Left ventricle myocardium superior (tissue), 1 donor: ENCODE measurements around the gene GPR146. TPM values are rescaled to one million over a fixed set of nuclear protein-coding genes. Genes with fewer than 3 reads are reported as not detected.

Experiments
- ATAC-seq: fragments of 200-7000 bp; cut with Tn5 transposase; one replicate; pipeline ENCODE4 v1.9.1; 2020; ENCODE audit warnings: mild to moderate bottlenecking, moderate library complexity
- DNase-seq: peaks from one replicate; pipeline ENCODE4 v3.0.0-alpha.2; 2020
- intact Hi-C: fragments of 100-400 bp; cut with micrococcal nuclease; formaldehyde crosslinking; loops from one replicate; pipeline ENCODE4 v1.11.0; 2022
- total RNA-seq: library from RNA; stranded (reverse); fragmentation: NEBNext Ultra II Directional; extraction: Animal tissue kit (Norgen Biotek cat#: 25700); gene quantifications from one replicate; pipeline ENCODE4 v1.2.1, GENCODE V29; 2021
- donor health status: DM: no; HTN: yes; CAD: no; lungs with severe emphysema.

The GPR146 gene
- total RNA-seq, 1 donor from 2014 or later = 41.5 TPM

- DNase-seq (peak; percentile 70), ATAC-seq (peak; percentile 49)
- intact Hi-C loops = no loop called here
Measured at GRCh38 chr7:1054438-1054837, 10.1 kb downstream of the GPR146 start.

GRCh38 chr7:1054861-1055450 is 10.6 kb downstream of the GPR146 start:
- ATAC-seq = peak; percentile 75
- peak; percentile 93 for DNase-seq
- intact Hi-C loops = no loop called here

GRCh38 chr7:1055491-1055955 is 11.2 kb downstream of the GPR146 start:
- DNase-seq = no peak
- intact Hi-C loops = no loop called here
- peak; percentile 2 for ATAC-seq

GRCh38 chr7:1055956-1056784 is 11.8 kb downstream of the GPR146 start:
- DNase-seq = peak; percentile 74
- intact Hi-C loops = no loop called here
- peak; percentile 53 for ATAC-seq

- no peak for DNase-seq
- ATAC-seq = no peak
- intact Hi-C loops = no loop called here
Measured at GRCh38 chr7:1056785-1057410, 12.6 kb downstream of the GPR146 start.

- ATAC-seq (no peak), DNase-seq (peak; percentile 29)
- intact Hi-C loops = no loop called here
Measured at GRCh38 chr7:1057416-1058291, 13.3 kb downstream of the GPR146 start.

- intact Hi-C loops = no loop called here
- DNase-seq (no peak), ATAC-seq (no peak)
Measured at GRCh38 chr7:1058311-1058710, 14.0 kb downstream of the GPR146 start.

GRCh38 chr7:1058821-1059199 is 14.5 kb downstream of the GPR146 start:
- intact Hi-C loops = no loop called here
- DNase-seq (no peak), ATAC-seq (no peak)

GRCh38 chr7:1059200-1060091 is 15.1 kb downstream of the GPR146 start:
- peak; percentile 54 for DNase-seq
- ATAC-seq = peak; percentile 21
- intact Hi-C loops = no loop called here

- DNase-seq (peak; percentile 69), ATAC-seq (peak; percentile 44)
- intact Hi-C loops = no loop called here
Measured at GRCh38 chr7:1060315-1061072, 16.1 kb downstream of the GPR146 start.

GRCh38 chr7:1061180-1061579 is 16.8 kb downstream of the GPR146 start:
- ATAC-seq = no peak
- intact Hi-C loops = no loop called here
- no peak for DNase-seq

- ATAC-seq = no peak
- intact Hi-C loops = no loop called here
- no peak for DNase-seq
Measured at GRCh38 chr7:1062296-1063294, 18.2 kb downstream of the GPR146 start.

- intact Hi-C loops = no loop called here
- DNase-seq (no peak), ATAC-seq (no peak)
Measured at GRCh38 chr7:1063361-1063760, 19.0 kb downstream of the GPR146 start.

- no peak for DNase-seq
- intact Hi-C loops = loop anchor here (2.0 kb wide), 1 partner anchor 70 kb away; no protein-coding TSS in a partner anchor
Measured at GRCh38 chr7:1064581-1064980, 20.2 kb downstream of the GPR146 start.

GRCh38 chr7:1065263-1065584 is 20.9 kb downstream of the GPR146 start:
- ATAC-seq (no peak), DNase-seq (no peak)
- intact Hi-C loops = loop anchor here (2.0 kb wide), 1 partner anchor 70 kb away; no protein-coding TSS in a partner anchor

More at GRCh38 chr7:1064581-1064980, 20.2 kb downstream of the GPR146 start:
- ATAC-seq = no peak

- intact Hi-C loops = loop anchor here (2.0 kb wide), 1 partner anchor 71 kb away; no protein-coding TSS in a partner anchor
- ATAC-seq (peak; percentile 95), DNase-seq (peak; percentile 93)
Measured at GRCh38 chr7:1065585-1066241, 21.4 kb downstream of the GPR146 start.
